WTC11 (cell line): ENCODE data around the gene LHFPL2. TPM values are rescaled to one million over a fixed set of nuclear protein-coding genes. Genes with fewer than 3 reads are reported as not detected.

Source experiments
- ATAC-seq: fragments of 200-7000 bp; cut with Tn5 transposase; 2 replicates; pipeline ENCODE4 v1.10.0; 2021; ENCODE audit warnings: mild to moderate bottlenecking, moderate library complexity
- CTCF ChIA-PET: fragments of 300-600 bp; sonication (Branson Sonifier 250); formaldehyde crosslinking; loops from one replicate; lab custom pipeline; 2021; ENCODE audit warnings: antibody characterized with exemption; lab: Charles Lee
- POLR2A ChIA-PET: fragments of 350-600 bp; sonication (Branson Sonifier 250); formaldehyde crosslinking; loops from one replicate; lab custom pipeline; 2021; ENCODE audit warnings: antibody characterized with exemption; lab: Charles Lee
- DNase-seq: peaks from one replicate; pipeline ENCODE4 v3.0.0; 2021; ENCODE audit warnings: low spot score
- H3K27ac Mint-ChIP-seq: 2 replicates; pipeline ENCODE4 v1.8.0; 2021; ENCODE audit warnings: mixed read lengths
- H3K27me3 Mint-ChIP-seq: 2 replicates; pipeline ENCODE4 v1.8.0; 2021; ENCODE audit warnings: low read depth, mild to moderate bottlenecking, moderate library complexity, mixed read lengths
- H3K36me3 Mint-ChIP-seq: 2 replicates; pipeline ENCODE4 v1.8.0; 2021; ENCODE audit warnings: mixed read lengths
- H3K4me1 Mint-ChIP-seq: 2 replicates; pipeline ENCODE4 v1.8.0; 2022; ENCODE audit warnings: mixed read lengths
- H3K4me3 Mint-ChIP-seq: 2 replicates; pipeline ENCODE4 v1.8.0; 2021; ENCODE audit warnings: mild to moderate bottlenecking, moderate library complexity, mixed read lengths
- H3K9me3 Mint-ChIP-seq: 2 replicates; pipeline ENCODE4 v1.8.0; 2021; ENCODE audit warnings: mixed read lengths
- CBFB ChIP-seq: sonication (generic); formaldehyde crosslinking; IDR thresholded peaks from 2 replicates; pipeline ENCODE4 v1.8.1; 2022; ENCODE audit warnings: mild to moderate bottlenecking, low read depth, missing genetic modification reagents
- CREB1 ChIP-seq: sonication (generic); formaldehyde crosslinking; IDR thresholded peaks from 2 replicates; pipeline ENCODE4 v1.8.0; 2023; ENCODE audit warnings: mild to moderate bottlenecking, missing genetic modification reagents
- EMX1 ChIP-seq: fragments of 250-450 bp; sonication (Bioruptor Pico); IDR thresholded peaks from 2 replicates; pipeline ENCODE4 v1.8.0; 2021; ENCODE audit warnings: mild to moderate bottlenecking
- IRF2 ChIP-seq: sonication (generic); formaldehyde crosslinking; IDR thresholded peaks from 2 replicates; pipeline ENCODE4 v1.8.0; 2022; ENCODE audit warnings: low read depth, missing genetic modification reagents, borderline replicate concordance
- JUN ChIP-seq: sonication (generic); formaldehyde crosslinking; IDR thresholded peaks from 2 replicates; pipeline ENCODE4 v1.8.0; 2023; ENCODE audit warnings: mild to moderate bottlenecking, missing genetic modification reagents
- NFE2L1 ChIP-seq: sonication (generic); formaldehyde crosslinking; IDR thresholded peaks from 2 replicates; pipeline ENCODE4 v1.8.1; 2023; ENCODE audit warnings: missing genetic modification reagents
- RORB ChIP-seq: fragments of 250-450 bp; sonication (Bioruptor Pico); IDR thresholded peaks from 2 replicates; pipeline ENCODE4 v1.9.0; 2021; ENCODE audit warnings: mild to moderate bottlenecking
- SMAD3 ChIP-seq: sonication (generic); formaldehyde crosslinking; IDR thresholded peaks from 2 replicates; pipeline ENCODE4 v1.8.0; 2022; ENCODE audit warnings: missing genetic modification reagents, mild to moderate bottlenecking, borderline replicate concordance
- TEAD1 ChIP-seq: sonication (generic); formaldehyde crosslinking; IDR thresholded peaks from 2 replicates; pipeline ENCODE4 v1.8.0; 2022; ENCODE audit warnings: mild to moderate bottlenecking, missing genetic modification reagents
- ZNF232 ChIP-seq: sonication (generic); formaldehyde crosslinking; IDR thresholded peaks from 2 replicates; pipeline ENCODE4 v1.8.0; 2022; ENCODE audit warnings: mild to moderate bottlenecking, missing genetic modification reagents
- ZNF423 ChIP-seq: fragments of 250-450 bp; sonication (Bioruptor Pico); IDR thresholded peaks from 2 replicates; pipeline ENCODE4 v2.1.2; 2022; ENCODE audit warnings: mild to moderate bottlenecking, moderate library complexity
- ZNF671 ChIP-seq: fragments of 250-450 bp; sonication (Bioruptor Pico); IDR thresholded peaks from 2 replicates; pipeline ENCODE4 v1.8.0; 2021; ENCODE audit warnings: mild to moderate bottlenecking
- total RNA-seq: library from RNA; stranded (reverse); gene quantifications from 3 replicates; pipeline ENCODE4 v1.2.3, GENCODE V29; 2021
- TF ChIP-seq, protein P1 (sequence below): sonication (generic); formaldehyde crosslinking; IDR thresholded peaks from 2 replicates; pipeline ENCODE4 v1.8.1; 2022; ENCODE audit warnings: low read depth, mild to moderate bottlenecking, moderate library complexity, missing genetic modification reagents, borderline replicate concordance
- TF ChIP-seq, protein P2 (sequence below): fragments of 200-600 bp; IDR thresholded peaks from 2 replicates; pipeline ENCODE4 v1.8.0; 2022; ENCODE audit warnings: antibody characterized with exemption
- TF ChIP-seq, protein P3 (sequence below): sonication (generic); formaldehyde crosslinking; IDR thresholded peaks from 2 replicates; pipeline ENCODE4 v1.8.1; 2022; ENCODE audit warnings: missing genetic modification reagents, borderline replicate concordance
- TF ChIP-seq, protein P4 (sequence below): fragments of 250-450 bp; sonication (Bioruptor Pico); IDR thresholded peaks from 2 replicates; pipeline ENCODE4 v1.9.0; 2021; ENCODE audit warnings: mild to moderate bottlenecking
- TF ChIP-seq, protein P5 (sequence below): sonication (generic); formaldehyde crosslinking; IDR thresholded peaks from 2 replicates; pipeline ENCODE4 v1.8.0; 2023; ENCODE audit warnings: missing genetic modification reagents
- TF ChIP-seq, protein P6 (sequence below): sonication (generic); formaldehyde crosslinking; IDR thresholded peaks from 2 replicates; pipeline ENCODE4 v1.8.0; 2023; ENCODE audit warnings: missing genetic modification reagents, mild to moderate bottlenecking, borderline replicate concordance
- TF ChIP-seq, protein P7 (sequence below): sonication (generic); formaldehyde crosslinking; IDR thresholded peaks from 2 replicates; pipeline ENCODE4 v1.8.1; 2022; ENCODE audit warnings: mild to moderate bottlenecking, missing genetic modification reagents, moderate library complexity, borderline replicate concordance
- TF ChIP-seq, protein P8 (sequence below): sonication (generic); formaldehyde crosslinking; IDR thresholded peaks from 2 replicates; pipeline ENCODE4 v1.8.0; 2022; ENCODE audit warnings: mild to moderate bottlenecking, missing genetic modification reagents

Gene LHFPL2
- total RNA-seq, 1 experiment from 2014 or later: 40.6 TPM

DNA sequence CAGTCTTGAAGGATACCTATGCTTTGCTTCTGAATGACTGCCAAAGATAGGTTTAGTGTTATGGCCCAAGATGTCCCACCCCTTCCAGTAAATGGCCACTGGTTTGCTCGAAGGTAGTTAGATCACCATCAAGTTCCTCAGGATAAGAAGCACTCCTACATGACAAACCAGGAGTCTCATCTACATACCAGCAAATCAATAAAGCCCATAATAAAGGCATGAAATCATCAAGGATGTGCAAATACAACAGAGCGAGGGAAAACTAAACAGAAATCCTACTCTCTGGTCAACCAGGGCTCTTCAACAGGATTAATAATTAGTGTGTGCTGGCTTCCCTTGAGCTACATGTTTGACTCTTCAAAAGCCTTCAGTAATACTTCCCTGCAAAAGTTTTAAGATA is 141.0 kb downstream of the LHFPL2 start (continued):
- no peak for TF ChIP-seq IRF2
- no peak for TF ChIP-seq CBFB (CRISPR knock-in tag)
- no peak for TF ChIP-seq RORB (CRISPR knock-in tag)
- TF ChIP-seq JUN (CRISPR knock-in tag): no peak
- TF ChIP-seq, protein P1, sequence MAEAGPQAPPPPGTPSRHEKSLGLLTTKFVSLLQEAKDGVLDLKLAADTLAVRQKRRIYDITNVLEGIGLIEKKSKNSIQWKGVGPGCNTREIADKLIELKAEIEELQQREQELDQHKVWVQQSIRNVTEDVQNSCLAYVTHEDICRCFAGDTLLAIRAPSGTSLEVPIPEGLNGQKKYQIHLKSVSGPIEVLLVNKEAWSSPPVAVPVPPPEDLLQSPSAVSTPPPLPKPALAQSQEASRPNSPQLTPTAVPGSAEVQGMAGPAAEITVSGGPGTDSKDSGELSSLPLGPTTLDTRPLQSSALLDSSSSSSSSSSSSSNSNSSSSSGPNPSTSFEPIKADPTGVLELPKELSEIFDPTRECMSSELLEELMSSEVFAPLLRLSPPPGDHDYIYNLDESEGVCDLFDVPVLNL (CRISPR knock-in tag): no peak
- TF ChIP-seq ZNF232 (CRISPR knock-in tag): no peak
- no peak for TF ChIP-seq ZNF423 (CRISPR knock-in tag)
- TF ChIP-seq, protein P2, sequence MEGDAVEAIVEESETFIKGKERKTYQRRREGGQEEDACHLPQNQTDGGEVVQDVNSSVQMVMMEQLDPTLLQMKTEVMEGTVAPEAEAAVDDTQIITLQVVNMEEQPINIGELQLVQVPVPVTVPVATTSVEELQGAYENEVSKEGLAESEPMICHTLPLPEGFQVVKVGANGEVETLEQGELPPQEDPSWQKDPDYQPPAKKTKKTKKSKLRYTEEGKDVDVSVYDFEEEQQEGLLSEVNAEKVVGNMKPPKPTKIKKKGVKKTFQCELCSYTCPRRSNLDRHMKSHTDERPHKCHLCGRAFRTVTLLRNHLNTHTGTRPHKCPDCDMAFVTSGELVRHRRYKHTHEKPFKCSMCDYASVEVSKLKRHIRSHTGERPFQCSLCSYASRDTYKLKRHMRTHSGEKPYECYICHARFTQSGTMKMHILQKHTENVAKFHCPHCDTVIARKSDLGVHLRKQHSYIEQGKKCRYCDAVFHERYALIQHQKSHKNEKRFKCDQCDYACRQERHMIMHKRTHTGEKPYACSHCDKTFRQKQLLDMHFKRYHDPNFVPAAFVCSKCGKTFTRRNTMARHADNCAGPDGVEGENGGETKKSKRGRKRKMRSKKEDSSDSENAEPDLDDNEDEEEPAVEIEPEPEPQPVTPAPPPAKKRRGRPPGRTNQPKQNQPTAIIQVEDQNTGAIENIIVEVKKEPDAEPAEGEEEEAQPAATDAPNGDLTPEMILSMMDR: no peak

DNA sequence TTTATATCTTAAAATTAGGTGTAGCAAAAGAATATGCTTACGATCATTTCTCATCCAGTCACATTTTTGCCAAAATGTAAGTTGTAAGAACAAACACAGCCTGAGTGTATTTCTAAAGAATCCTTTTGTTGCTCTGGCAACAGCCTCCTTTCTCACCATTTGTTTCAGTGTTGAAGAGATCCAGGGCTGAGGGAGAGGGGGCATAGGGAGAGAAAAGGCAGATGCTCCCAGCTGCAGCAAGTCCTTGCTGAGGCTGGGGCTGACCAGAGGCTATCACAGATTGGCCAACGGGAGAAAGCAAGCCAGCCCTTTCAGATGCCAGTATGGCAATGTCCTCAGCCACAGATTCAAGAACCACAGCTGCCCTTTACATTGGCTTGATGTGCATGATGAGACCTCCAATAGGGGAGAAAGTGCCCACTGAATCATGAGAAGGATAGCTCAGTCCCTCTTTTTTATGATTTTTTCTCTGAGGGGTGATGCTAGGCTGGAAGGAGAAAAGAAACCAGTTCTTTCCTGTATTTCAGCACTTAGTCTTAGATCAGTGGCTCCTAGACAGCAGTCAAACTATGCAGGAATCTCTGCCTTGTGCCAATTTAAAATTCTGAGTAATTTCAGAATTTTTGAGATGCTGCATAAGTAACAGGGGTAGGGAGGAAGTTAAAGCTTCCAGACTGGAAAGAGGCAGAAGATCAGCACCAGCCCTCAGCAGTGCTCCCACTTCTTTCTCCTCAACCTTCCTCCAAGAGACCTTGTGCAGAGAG is 142.1 kb downstream of the LHFPL2 start:
- Mint-ChIP-seq H3K27ac (peak overlapping the region; percentile 14; the same call in 1 of the 2 replicates), H3K27me3 (no peaks in the 10 kb centered on the region), H3K4me1 (peaks cover 83% of the 10 kb centered on the region), H3K9me3 (no peaks in the 10 kb centered on the region), H3K36me3 (no peaks in the 10 kb centered on the region), H3K4me3 (no peak overlapping the region)
- POLR2A ChIA-PET: no interaction called here
- no peak for ATAC-seq
- TF ChIP-seq, protein P3, sequence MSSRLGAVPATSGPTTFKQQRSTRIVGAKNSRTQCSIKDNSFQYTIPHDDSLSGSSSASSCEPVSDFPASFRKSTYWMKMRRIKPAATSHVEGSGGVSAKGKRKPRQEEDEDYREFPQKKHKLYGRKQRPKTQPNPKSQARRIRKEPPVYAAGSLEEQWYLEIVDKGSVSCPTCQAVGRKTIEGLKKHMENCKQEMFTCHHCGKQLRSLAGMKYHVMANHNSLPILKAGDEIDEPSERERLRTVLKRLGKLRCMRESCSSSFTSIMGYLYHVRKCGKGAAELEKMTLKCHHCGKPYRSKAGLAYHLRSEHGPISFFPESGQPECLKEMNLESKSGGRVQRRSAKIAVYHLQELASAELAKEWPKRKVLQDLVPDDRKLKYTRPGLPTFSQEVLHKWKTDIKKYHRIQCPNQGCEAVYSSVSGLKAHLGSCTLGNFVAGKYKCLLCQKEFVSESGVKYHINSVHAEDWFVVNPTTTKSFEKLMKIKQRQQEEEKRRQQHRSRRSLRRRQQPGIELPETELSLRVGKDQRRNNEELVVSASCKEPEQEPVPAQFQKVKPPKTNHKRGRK: no peak
- TF ChIP-seq, protein P4, sequence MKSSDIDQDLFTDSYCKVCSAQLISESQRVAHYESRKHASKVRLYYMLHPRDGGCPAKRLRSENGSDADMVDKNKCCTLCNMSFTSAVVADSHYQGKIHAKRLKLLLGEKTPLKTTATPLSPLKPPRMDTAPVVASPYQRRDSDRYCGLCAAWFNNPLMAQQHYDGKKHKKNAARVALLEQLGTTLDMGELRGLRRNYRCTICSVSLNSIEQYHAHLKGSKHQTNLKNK (CRISPR knock-in tag): no peak
- CTCF ChIA-PET: no interaction called here
- DNase-seq: no peak

DNA sequence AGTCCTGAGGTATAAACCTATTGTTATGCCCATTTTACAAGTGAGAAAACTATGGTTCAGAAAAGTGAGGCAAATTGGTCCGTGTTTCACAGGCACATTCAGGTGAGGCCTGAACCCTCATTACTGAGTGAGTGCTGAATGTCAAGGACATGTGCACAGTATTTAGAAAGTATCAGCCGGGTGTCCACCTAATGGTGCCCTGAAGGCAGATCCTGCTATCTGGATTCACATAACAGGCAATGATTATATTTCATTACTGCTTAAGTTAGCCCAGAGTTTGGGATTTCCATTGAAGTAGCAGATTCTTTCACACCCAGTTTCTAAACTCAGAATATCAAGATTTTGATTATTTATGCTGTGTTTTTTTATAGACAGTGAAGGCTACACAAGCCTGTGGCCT is 142.7 kb downstream of the LHFPL2 start:
- no peak for DNase-seq
- CTCF ChIA-PET: interaction anchor here (0.8 to 1.4 kb wide), 2 partner anchors 24 to 27 kb away, joined by 3 to 7 read pairs; no protein-coding TSS in a partner anchor
- POLR2A ChIA-PET: interaction anchor here (1.5 kb wide), 1 partner anchor 146 kb away, joined by 3 read pairs; the partner anchor contains the start of gene SCAMP1
- no peaks in the 10 kb centered on the region for H3K27me3 Mint-ChIP-seq
- ATAC-seq: no peak
- H3K4me1 Mint-ChIP-seq: peaks cover 77% of the 10 kb centered on the region
- peak overlapping the region; percentile 24; the same call in 1 of the 2 replicates for H3K27ac Mint-ChIP-seq
- no peak overlapping the region for H3K4me3 Mint-ChIP-seq
- H3K36me3 Mint-ChIP-seq: no peaks in the 10 kb centered on the region
- no peaks in the 10 kb centered on the region for H3K9me3 Mint-ChIP-seq
- no peak for TF ChIP-seq NFE2L1 (CRISPR knock-in tag)
- no peak for TF ChIP-seq ZNF232 (CRISPR knock-in tag)
- TF ChIP-seq, protein P5, sequence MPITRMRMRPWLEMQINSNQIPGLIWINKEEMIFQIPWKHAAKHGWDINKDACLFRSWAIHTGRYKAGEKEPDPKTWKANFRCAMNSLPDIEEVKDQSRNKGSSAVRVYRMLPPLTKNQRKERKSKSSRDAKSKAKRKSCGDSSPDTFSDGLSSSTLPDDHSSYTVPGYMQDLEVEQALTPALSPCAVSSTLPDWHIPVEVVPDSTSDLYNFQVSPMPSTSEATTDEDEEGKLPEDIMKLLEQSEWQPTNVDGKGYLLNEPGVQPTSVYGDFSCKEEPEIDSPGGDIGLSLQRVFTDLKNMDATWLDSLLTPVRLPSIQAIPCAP (CRISPR knock-in tag): no peak
- TF ChIP-seq JUN (CRISPR knock-in tag): no peak
- TF ChIP-seq ZNF671 (CRISPR knock-in tag): no peak
- TF ChIP-seq, protein P6, sequence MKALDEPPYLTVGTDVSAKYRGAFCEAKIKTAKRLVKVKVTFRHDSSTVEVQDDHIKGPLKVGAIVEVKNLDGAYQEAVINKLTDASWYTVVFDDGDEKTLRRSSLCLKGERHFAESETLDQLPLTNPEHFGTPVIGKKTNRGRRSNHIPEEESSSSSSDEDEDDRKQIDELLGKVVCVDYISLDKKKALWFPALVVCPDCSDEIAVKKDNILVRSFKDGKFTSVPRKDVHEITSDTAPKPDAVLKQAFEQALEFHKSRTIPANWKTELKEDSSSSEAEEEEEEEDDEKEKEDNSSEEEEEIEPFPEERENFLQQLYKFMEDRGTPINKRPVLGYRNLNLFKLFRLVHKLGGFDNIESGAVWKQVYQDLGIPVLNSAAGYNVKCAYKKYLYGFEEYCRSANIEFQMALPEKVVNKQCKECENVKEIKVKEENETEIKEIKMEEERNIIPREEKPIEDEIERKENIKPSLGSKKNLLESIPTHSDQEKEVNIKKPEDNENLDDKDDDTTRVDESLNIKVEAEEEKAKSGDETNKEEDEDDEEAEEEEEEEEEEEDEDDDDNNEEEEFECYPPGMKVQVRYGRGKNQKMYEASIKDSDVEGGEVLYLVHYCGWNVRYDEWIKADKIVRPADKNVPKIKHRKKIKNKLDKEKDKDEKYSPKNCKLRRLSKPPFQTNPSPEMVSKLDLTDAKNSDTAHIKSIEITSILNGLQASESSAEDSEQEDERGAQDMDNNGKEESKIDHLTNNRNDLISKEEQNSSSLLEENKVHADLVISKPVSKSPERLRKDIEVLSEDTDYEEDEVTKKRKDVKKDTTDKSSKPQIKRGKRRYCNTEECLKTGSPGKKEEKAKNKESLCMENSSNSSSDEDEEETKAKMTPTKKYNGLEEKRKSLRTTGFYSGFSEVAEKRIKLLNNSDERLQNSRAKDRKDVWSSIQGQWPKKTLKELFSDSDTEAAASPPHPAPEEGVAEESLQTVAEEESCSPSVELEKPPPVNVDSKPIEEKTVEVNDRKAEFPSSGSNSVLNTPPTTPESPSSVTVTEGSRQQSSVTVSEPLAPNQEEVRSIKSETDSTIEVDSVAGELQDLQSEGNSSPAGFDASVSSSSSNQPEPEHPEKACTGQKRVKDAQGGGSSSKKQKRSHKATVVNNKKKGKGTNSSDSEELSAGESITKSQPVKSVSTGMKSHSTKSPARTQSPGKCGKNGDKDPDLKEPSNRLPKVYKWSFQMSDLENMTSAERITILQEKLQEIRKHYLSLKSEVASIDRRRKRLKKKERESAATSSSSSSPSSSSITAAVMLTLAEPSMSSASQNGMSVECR (CRISPR knock-in tag): no peak
- TF ChIP-seq, protein P4 (CRISPR knock-in tag): no peak
- TF ChIP-seq, protein P7, sequence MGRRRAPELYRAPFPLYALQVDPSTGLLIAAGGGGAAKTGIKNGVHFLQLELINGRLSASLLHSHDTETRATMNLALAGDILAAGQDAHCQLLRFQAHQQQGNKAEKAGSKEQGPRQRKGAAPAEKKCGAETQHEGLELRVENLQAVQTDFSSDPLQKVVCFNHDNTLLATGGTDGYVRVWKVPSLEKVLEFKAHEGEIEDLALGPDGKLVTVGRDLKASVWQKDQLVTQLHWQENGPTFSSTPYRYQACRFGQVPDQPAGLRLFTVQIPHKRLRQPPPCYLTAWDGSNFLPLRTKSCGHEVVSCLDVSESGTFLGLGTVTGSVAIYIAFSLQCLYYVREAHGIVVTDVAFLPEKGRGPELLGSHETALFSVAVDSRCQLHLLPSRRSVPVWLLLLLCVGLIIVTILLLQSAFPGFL (CRISPR knock-in tag): no peak
- no peak for TF ChIP-seq SMAD3 (CRISPR knock-in tag)
- TF ChIP-seq, protein P8, sequence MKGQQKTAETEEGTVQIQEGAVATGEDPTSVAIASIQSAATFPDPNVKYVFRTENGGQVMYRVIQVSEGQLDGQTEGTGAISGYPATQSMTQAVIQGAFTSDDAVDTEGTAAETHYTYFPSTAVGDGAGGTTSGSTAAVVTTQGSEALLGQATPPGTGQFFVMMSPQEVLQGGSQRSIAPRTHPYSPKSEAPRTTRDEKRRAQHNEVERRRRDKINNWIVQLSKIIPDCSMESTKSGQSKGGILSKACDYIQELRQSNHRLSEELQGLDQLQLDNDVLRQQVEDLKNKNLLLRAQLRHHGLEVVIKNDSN (CRISPR knock-in tag): no peak
- TF ChIP-seq CREB1 (CRISPR knock-in tag): no peak
- TF ChIP-seq EMX1: no peak
- no peak for TF ChIP-seq TEAD1
